Eye (tissue), 1 donor: ENCODE data around the gene MIXL1.
"Not testable (repeated sequence)": the region's sequence is repeated elsewhere in the genome, so short reads cannot be mapped to it uniquely, and the experiment has no call there.

Experiments
- DNase-seq: peaks from one replicate; pipeline ENCODE4 v3.0.0-alpha.2; 2015

Gene MIXL1

DNA sequence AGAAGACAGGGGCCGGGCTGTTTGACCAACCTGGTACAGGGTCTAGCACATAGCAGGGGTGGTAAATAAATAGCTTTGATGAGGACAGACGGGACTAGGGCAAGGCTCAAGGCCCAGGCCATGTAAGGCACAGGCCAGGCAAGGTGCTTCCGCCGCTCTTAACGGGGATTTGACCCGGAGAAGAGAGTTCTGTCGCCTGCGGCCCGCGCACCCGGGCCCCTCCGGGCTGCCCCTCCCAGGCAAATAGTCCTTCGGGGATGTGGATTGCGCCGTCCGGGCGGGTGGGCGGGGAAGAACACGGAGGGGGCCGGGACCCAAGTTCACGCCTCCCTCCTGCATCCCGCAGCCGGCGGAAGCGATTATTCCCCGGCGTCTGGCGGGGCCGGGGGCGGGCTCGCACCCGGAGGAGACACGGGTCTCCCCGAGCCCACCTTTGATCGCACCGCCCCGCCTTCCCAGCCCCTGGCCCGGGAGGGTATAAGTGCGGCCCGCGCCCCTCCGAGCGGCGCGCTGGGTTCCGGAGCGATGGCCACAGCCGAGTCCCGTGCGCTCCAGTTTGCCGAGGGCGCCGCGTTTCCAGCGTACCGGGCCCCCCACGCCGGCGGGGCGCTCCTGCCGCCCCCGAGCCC lies at the start of gene MIXL1:
TSS of gene MIXL1 (plus strand) at position 508 of the 629 bp plus-strand sequence. CDS start at position 526, 18 bp downstream.
- peak; percentile 44 for DNase-seq

DNA sequence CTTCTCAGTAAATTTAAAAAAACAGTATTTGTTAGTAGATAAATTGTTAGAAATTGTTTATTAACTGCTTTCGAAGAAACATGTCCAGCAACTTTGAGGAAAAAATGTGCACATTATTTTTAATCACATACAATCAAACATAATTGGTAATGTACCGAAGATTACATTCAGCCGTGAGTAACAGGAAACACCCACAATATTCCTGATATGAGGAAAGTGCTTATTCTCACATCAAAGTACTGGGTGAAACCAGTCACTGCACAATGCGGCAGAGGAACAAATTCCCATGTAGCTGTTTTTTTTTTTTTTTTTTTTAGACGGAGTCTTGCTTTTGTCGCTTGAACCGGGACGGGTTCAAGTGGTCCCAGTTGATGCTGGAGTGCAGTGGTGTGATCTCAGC lies 46.6 kb upstream of the MIXL1 start:
- no peak for DNase-seq

DNA sequence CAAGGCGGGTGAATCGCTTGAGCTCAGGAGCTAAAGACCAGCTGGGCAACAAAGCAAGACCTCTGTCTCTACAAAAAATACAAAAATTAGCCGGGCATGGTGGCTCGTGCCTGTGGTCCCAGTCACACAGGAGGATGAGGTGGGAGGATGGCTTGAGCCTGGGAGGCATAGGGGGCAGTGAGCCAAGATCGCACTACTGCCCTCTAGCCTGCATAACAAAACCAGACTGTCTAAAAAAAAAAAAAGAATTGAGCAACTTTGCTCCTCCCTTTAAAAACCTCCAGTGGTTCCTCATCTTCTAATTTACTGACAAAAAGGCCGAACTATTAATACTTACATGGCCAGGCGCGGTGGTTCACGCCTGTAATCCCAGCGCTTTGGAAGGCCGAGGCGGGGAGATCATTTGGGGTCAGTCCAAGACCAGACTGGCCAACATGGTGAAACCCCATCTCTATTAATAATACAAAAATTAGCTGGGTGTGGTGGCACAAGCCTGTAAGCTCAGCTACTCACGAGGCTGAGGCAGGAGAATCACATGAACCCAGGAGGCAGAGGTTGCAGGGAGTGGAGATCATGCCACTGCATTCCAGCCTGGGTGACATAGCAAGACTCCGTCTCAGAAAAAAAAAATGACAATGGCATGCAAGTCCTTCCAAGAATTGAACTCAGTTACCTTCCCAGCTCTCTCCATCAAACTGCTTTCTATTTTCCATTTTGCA lies 41.3 kb upstream of the MIXL1 start:
- no peak for DNase-seq

- peak; percentile 24 for DNase-seq
Observed at GRCh38 chr1:226185141-226186036, 38.1 kb upstream of the MIXL1 start.

DNA sequence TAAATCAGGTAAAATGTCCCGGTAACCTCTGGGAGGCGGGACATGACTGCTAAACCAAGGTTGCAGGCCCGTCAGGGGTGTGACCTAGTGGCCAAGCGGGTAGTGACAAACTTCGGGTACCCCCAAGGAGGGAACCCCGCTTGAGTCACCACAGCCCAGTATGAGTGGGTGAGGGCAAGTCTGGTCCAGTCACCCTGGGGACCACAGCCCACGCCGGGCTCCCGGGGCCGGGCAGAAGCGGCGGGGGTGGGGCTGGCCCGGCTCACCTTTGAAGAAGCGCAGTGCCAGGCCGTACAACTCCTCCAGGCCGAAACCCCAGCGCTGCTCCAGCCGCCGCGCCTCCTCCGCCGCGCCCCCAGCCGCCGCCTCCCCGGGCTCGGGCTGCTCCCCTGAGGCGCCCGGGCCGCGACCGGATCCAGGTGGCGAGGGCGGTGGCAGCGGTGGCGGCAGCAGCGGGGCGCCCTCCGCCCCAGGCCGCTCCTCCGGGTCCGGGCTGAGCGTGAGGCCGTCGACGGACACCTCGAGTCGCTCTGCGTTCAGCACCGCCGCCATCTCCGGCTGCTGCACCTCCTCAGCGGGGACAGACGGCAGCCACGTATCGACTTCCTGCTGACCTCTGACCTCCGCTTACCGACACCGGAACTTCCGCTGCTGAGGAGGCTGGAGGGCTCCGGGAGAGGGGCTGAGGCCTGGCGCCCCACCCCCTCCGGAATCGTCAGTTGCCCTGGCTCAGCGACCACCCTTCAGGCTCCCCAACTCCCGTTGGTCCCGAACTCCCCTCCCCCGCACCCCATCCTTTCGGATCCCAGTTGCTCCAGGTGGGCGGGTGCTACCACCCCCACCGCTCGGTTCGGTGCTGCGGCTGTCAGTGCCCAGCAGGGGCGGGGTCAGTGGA lies 37.1 kb upstream of the MIXL1 start, which contains the start of gene ACBD3:
TSS of gene ACBD3 (minus strand) at position 618 of the 895 bp plus-strand sequence. CDS start at position 552, 66 bp downstream.
- peak; percentile 97 for DNase-seq

DNA sequence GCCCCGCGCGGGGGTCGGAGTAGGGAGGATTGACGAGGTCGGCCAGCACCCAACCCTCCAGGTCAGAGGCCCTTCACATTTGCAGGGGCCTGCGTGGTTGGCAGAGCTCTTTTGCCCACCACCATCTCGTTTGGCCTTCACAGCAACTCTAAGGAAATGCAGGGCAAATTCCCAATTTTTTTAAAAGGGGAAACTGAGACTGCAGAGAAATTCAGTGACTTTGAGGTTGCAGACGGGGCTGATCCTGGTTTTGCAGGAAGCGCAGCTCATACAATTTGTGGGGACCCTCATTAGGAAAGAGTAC lies 36.5 kb upstream of the MIXL1 start:
- no peak for DNase-seq

- no peak for DNase-seq
Observed at GRCh38 chr1:226187380-226187779, 36.1 kb upstream of the MIXL1 start.

- DNase-seq = no peak
Observed at GRCh38 chr1:226195144-226195543, 28.3 kb upstream of the MIXL1 start.

- DNase-seq = no peak
Observed at GRCh38 chr1:226199971-226200370, 23.5 kb upstream of the MIXL1 start.

- DNase-seq = no peak
Observed at GRCh38 chr1:226201029-226201593, 22.4 kb upstream of the MIXL1 start.

GRCh38 chr1:226202246-226202645 lies 21.2 kb upstream of the MIXL1 start:
- DNase-seq = no peak

- DNase-seq = not testable (repeated sequence)
Observed at GRCh38 chr1:226202666-226203065, 20.8 kb upstream of the MIXL1 start.

GRCh38 chr1:226203240-226203639 lies 20.2 kb upstream of the MIXL1 start:
- DNase-seq = no peak

GRCh38 chr1:226203655-226204054 lies 19.8 kb upstream of the MIXL1 start:
- no peak for DNase-seq

- no peak for DNase-seq
Observed at GRCh38 chr1:226204198-226204597, 19.3 kb upstream of the MIXL1 start.

GRCh38 chr1:226207048-226207447 lies 16.4 kb upstream of the MIXL1 start:
- no peak for DNase-seq

GRCh38 chr1:226209307-226210059 lies 14.0 kb upstream of the MIXL1 start:
- no peak for DNase-seq

- DNase-seq = no peak
Observed at GRCh38 chr1:226210571-226211176, 12.8 kb upstream of the MIXL1 start.

GRCh38 chr1:226211181-226211821 lies 12.2 kb upstream of the MIXL1 start:
- DNase-seq = no peak

DNA sequence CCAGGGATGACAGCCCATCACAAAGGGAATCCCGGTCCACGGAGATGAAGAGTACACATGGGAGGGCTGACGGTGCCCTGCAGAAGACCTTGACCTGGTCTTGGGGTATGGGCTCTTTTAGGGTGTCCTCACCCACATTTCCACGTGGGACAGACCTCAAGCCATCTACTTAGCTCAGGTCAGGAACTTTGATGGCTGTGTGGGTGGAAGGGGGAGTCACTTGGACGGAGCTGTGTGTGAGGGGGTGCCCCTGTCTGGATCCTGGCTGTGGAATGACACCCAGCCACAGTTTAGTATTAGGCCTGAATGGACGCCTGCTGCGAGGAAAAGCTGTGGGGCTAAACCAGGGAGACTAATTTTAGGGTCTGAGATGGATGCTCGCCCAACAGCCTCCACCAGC lies 10.9 kb upstream of the MIXL1 start:
- DNase-seq = no peak
